Activated CD4-positive, alpha-beta T cell treated with anti-CD3 and anti-CD28 coated beads for 36 hours (primary cell): ENCODE results near the gene ME1. TPM values are rescaled to one million over a fixed set of nuclear protein-coding genes. Genes with fewer than 3 reads are reported as not detected.
A peak's percentile ranks its signal among the peaks of the same experiment; 100 is the strongest.

Source experiments
- ATAC-seq: fragments of 200-7000 bp; cut with Tn5 transposase; one replicate; pipeline ENCODE4 v1.10.0; 2021; ENCODE audit warnings: mild to moderate bottlenecking, moderate library complexity
- CTCF ChIA-PET: fragments of 350-600 bp; sonication (Branson Sonifier 250); formaldehyde crosslinking; loops from one replicate; lab custom pipeline; 2021; ENCODE audit warnings: antibody characterized with exemption; lab: Charles Lee
- POLR2A ChIA-PET: fragments of 350-600 bp; sonication (Branson Sonifier 250); formaldehyde crosslinking; loops from one replicate; lab custom pipeline; 2021; ENCODE audit warnings: antibody characterized with exemption, inconsistent platforms; lab: Charles Lee
- DNase-seq: peaks from one replicate; pipeline ENCODE4 v3.0.0-alpha.2; 2020
- H3K27ac Mint-ChIP-seq: one replicate; pipeline ENCODE4 v1.8.0; 2021; ENCODE audit warnings: mixed read lengths
- H3K27me3 Mint-ChIP-seq: one replicate; pipeline ENCODE4 v1.8.0; 2021; ENCODE audit warnings: mixed read lengths
- H3K36me3 Mint-ChIP-seq: one replicate; pipeline ENCODE4 v1.8.0; 2021; ENCODE audit warnings: low read depth, mixed read lengths
- H3K4me1 Mint-ChIP-seq: one replicate; pipeline ENCODE4 v1.8.0; 2021; ENCODE audit warnings: mixed read lengths
- H3K4me3 Mint-ChIP-seq: one replicate; pipeline ENCODE4 v1.8.0; 2021; ENCODE audit warnings: mild to moderate bottlenecking, moderate library complexity, mixed read lengths
- H3K9me3 Mint-ChIP-seq: one replicate; pipeline ENCODE4 v1.8.0; 2021; ENCODE audit warnings: low read depth, mixed read lengths
- intact Hi-C, 2 experiments: fragments of 100-400 bp; cut with DNase I in 1 of 2; cut with micrococcal nuclease in 1 of 2; formaldehyde crosslinking; loops; one replicate each; pipeline versions ENCODE4 v1.14.2 to v1.15.1; 2022 to 2024; cut with DNase I, micrococcal nuclease
- total RNA-seq, 2 experiments: library from RNA; stranded (reverse); gene quantifications; one replicate each; pipeline ENCODE4 v1.2.3, GENCODE V29; 2021

Gene ME1
- under 1 TPM; 0.05 TPM for total RNA-seq

DNA sequence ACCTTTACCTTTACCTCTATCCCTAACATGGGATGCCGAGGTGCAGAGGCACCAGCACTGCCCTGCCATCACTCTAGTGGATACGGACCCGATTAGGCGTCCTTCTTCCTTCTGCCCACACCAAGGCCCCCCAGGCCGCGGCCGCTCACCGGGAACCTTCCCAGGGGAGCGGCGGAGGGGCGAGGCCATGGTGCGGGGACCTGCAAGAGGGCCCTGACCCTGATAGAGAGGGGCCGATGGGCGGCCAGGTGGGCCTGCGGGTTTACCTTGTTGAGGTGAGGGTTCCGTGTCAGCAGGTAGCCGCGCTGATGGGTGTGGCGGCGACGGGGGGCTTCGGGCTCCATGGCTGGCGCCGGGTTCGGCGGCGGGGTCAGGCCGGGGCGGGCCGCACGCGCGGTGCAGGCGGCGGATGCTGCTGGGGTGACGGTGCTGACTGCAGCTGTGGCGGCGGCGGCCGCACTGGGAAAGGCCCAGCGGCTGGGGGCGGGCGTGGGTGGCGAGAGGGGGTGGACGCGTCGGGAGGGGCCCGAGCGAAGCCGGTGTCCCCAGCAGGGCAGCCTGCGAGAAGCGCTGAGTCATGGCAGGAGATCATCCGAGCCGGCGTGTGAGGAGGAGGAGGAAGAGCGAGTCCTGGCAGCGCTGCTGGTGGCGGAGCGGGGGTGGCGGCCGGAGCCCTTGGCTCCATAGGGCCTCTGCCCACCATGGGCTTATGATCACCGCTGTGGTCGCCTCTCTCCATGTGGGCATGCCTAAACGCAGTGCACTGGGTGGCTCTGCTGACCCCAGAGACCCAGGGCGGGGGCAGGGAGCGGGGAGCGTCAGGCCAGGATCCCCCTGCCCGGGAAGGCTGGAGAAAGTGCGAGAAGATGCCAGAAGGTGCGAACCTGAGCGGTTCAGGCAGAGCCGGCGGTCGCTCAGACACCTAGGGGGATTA, at the start of gene ME1:
TSS of gene ME1 (minus strand) at position 441 of the 934 bp plus-strand sequence. CDS start at position 344, 97 bp downstream.
- Mint-ChIP-seq H3K4me3 (no peak within 1 kb of the TSS), H3K27ac (no peak within 1 kb of the TSS)
- peak; percentile 66 for ATAC-seq

GRCh38 chr6:83480470-83480869, 49.6 kb upstream of the ME1 start:
- ChIA-PET CTCF (no interaction called here), POLR2A (no interaction called here)
- ATAC-seq = no peak
- Mint-ChIP-seq H3K27me3 (peaks cover 11% of the 10 kb centered on the region), H3K27ac (no peak overlapping the region), H3K36me3 (no peaks in the 10 kb centered on the region), H3K4me1 (no peaks in the 10 kb centered on the region), H3K4me3 (no peak overlapping the region), H3K9me3 (no peaks in the 10 kb centered on the region)
- intact Hi-C loops = no loop called here
- DNase-seq = no peak

More for the DNA sequence above, at the start of gene ME1:
- ChIA-PET CTCF (no interaction called here), POLR2A (no interaction called here)
- Mint-ChIP-seq H3K27me3 (peaks cover 25% of the 10 kb centered on the region), H3K36me3 (no peaks in the 10 kb centered on the region), H3K9me3 (no peaks in the 10 kb centered on the region), H3K4me1 (no peaks in the 10 kb centered on the region)
- intact Hi-C loops = no loop called here
- DNase-seq = peak; percentile 57

DNA sequence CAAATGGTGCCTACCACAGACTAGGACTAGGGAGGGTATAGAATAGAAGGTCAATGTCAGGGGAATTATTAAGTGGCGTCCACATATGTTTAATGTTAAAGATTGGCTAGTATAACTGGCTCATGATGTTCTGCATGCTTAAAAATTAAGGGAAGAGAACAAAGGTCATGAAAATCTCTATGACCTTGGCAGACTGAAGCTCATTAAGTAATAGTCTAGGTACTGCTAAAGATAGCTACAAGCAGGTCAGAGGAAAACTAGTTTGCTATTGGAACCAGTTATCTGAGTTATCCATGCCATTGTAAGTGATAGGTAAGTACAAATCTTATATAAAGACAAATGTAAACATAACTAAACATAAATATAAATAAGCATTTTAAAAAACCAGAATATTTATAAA, 48.5 kb upstream of the ME1 start:
- Mint-ChIP-seq H3K9me3 (no peaks in the 10 kb centered on the region), H3K36me3 (no peaks in the 10 kb centered on the region), H3K4me3 (no peak overlapping the region), H3K27ac (no peak overlapping the region), H3K4me1 (no peaks in the 10 kb centered on the region), H3K27me3 (peaks cover 9% of the 10 kb centered on the region)
- ATAC-seq = no peak
- no peak for DNase-seq
- intact Hi-C loops = no loop called here
- POLR2A ChIA-PET = no interaction called here
- CTCF ChIA-PET = interaction anchor here (0.5 kb wide), 1 partner anchor 800 kb away, joined by 3 read pairs; no protein-coding TSS in a partner anchor

DNA sequence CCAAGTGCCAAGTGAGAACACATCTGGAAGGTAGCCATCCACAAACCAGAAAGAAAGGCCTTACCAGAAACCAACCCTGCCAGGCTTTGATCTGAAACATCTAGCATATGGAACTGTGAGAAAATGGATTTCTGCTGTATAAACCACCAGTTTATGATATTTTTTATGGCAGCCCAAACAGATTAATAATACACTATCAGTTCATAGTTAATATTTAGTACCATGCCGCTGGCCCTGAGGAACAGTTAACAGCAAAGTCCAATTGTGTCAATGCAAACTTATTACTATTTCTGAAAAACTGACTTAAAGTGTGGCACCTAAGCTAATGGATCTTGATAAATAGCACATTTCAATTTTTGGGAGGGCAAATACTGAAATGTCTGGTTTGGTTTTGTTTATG, 46.1 kb upstream of the ME1 start:
- intact Hi-C loops = no loop called here
- DNase-seq = no peak
- CTCF ChIA-PET = no interaction called here
- H3K9me3 Mint-ChIP-seq = no peaks in the 10 kb centered on the region
- H3K4me1 Mint-ChIP-seq = no peaks in the 10 kb centered on the region
- no peak overlapping the region for H3K4me3 Mint-ChIP-seq
- POLR2A ChIA-PET = no interaction called here
- no peak for ATAC-seq
- peaks cover 18% of the 10 kb centered on the region for H3K27me3 Mint-ChIP-seq
- H3K36me3 Mint-ChIP-seq = no peaks in the 10 kb centered on the region
- H3K27ac Mint-ChIP-seq = no peak overlapping the region

DNA sequence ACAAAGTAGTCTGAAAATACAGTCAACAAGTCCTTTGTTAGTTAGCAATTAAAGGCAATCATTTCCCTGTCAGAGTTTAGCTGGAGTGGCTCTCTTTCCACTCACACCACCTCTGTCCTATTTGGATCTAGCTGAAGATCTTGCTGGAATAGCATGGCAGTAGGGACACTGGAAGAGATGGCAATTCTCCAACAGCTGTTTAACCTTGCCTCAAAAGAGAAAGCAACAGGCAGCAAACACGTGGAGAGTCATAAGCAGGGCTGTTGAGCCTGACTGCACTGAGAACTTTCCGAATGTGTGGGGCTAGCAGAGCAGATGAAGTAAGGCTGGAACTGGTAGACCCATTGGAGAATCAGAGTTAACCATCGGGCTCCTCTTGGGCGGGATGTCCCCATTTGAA, 43.5 kb upstream of the ME1 start:
- Mint-ChIP-seq H3K27ac (no peak overlapping the region), H3K9me3 (no peaks in the 10 kb centered on the region), H3K36me3 (no peaks in the 10 kb centered on the region), H3K27me3 (peaks cover 18% of the 10 kb centered on the region), H3K4me1 (no peaks in the 10 kb centered on the region), H3K4me3 (no peak overlapping the region)
- intact Hi-C loops = no loop called here
- ChIA-PET CTCF (no interaction called here), POLR2A (no interaction called here)
- ATAC-seq (no peak), DNase-seq (no peak)

DNA sequence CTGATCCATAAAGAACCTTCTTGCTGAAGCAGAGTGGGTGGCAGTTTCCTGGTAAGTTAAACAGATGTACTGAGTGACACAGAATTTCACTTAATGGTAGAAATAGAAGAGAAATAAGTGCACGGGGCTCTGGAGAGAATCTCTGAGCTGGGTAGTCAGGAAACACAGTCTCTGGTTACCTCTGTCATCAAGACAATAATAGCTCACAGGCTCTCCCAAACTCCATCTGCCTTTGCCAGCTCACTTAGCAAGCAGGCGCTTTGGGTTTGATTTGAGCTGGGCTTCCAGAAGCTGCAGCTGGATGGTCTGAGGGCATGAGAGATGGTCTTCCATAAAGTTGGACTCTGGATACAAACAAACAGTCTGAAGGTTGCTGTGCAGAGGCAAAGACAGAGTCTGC, 41.9 kb upstream of the ME1 start:
- Mint-ChIP-seq H3K27me3 (peaks cover 10% of the 10 kb centered on the region), H3K4me1 (no peaks in the 10 kb centered on the region), H3K27ac (no peak overlapping the region), H3K9me3 (no peaks in the 10 kb centered on the region), H3K4me3 (no peak overlapping the region), H3K36me3 (no peaks in the 10 kb centered on the region)
- intact Hi-C loops = no loop called here
- ChIA-PET CTCF (no interaction called here), POLR2A (no interaction called here)
- DNase-seq (no peak), ATAC-seq (no peak)

DNA sequence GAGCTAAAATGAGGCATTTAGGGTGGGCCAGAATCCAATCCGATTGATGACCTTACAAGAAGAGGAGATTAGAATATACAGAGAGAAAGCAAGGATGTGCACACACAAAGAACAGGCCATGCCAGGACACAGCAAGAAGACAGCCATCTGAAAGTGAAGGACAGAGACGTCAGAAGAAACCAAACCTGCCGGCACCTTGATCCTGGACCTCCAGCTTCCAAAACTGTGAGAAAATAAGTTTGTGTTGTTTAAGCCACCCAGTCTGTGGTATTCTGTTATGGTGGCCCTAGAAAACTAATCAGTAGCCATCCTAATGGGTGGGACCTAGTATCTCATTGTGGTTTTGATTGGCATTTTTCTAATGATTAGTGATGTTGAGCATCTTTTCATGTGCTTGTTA, 39.7 kb upstream of the ME1 start:
- Mint-ChIP-seq H3K4me3 (no peak overlapping the region), H3K27ac (no peak overlapping the region), H3K4me1 (no peaks in the 10 kb centered on the region), H3K36me3 (no peaks in the 10 kb centered on the region), H3K27me3 (peaks cover 10% of the 10 kb centered on the region), H3K9me3 (no peaks in the 10 kb centered on the region)
- ChIA-PET CTCF (interaction anchor here (0.7 to 1.3 kb wide), 2 partner anchors 33 to 44 kb away, joined by 3 to 5 read pairs; no protein-coding TSS in a partner anchor), POLR2A (no interaction called here)
- intact Hi-C loops = no loop called here
- DNase-seq (no peak), ATAC-seq (no peak)

DNA sequence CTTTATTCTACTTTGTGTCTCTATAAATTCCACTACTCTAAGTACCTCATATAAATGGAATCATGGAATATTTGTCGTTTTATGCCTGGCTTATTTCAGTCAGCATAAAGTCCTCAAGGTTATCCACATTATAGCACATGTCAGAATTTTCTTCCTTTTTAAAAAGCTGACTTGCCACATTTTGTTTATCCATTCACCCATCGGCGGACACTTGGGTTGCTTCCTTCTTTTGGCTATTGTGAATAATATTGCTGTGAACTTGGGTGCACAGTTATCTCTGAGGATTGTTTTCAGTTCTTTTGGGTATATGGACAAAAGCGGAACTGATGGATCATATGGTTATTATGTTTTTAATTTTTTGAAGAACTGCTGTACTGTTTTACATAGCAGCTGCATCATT, 39.1 kb upstream of the ME1 start:
- Mint-ChIP-seq H3K27ac (no peak overlapping the region), H3K36me3 (no peaks in the 10 kb centered on the region), H3K9me3 (no peaks in the 10 kb centered on the region), H3K4me3 (no peak overlapping the region), H3K27me3 (peaks cover 10% of the 10 kb centered on the region), H3K4me1 (no peaks in the 10 kb centered on the region)
- intact Hi-C loops = no loop called here
- ChIA-PET POLR2A (no interaction called here), CTCF (interaction anchor here (0.7 kb wide), 1 partner anchor 33 kb away, joined by 3 read pairs; no protein-coding TSS in a partner anchor)
- ATAC-seq (no peak), DNase-seq (no peak)

DNA sequence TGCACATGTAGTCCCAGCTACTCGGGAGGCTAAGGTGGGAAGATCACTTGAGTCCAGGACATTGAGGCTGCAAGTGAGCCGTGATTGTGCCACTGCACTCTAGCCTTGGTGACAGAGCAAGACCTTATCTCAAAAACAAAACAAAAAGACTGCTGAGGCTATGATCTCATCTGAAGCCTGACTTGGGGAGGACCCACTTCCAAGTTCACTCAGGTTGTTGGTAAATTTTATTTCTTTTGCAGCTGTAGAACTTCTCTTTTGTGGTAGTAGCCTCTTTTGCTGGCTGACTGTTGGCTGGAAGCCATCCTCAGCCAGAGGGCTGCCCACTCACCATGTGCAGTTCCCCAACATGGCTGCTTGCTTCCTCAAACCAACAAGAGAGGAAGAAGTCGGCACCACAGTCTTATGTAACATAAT, 36.8 kb upstream of the ME1 start:
- H3K27ac Mint-ChIP-seq = no peak overlapping the region
- peaks cover 7% of the 10 kb centered on the region for H3K27me3 Mint-ChIP-seq
- no peaks in the 10 kb centered on the region for H3K9me3 Mint-ChIP-seq
- H3K4me1 Mint-ChIP-seq = no peaks in the 10 kb centered on the region
- intact Hi-C loops = no loop called here
- ATAC-seq (no peak), DNase-seq (no peak)
- CTCF ChIA-PET = no interaction called here
- H3K4me3 Mint-ChIP-seq = no peak overlapping the region
- POLR2A ChIA-PET = no interaction called here
- no peaks in the 10 kb centered on the region for H3K36me3 Mint-ChIP-seq

GRCh38 chr6:83466328-83466727, 35.5 kb upstream of the ME1 start:
- ATAC-seq (no peak), DNase-seq (no peak)
- POLR2A ChIA-PET = no interaction called here
- Mint-ChIP-seq H3K36me3 (no peaks in the 10 kb centered on the region), H3K27ac (no peak overlapping the region), H3K4me1 (no peaks in the 10 kb centered on the region), H3K9me3 (no peaks in the 10 kb centered on the region), H3K27me3 (no peaks in the 10 kb centered on the region), H3K4me3 (no peak overlapping the region)
- intact Hi-C loops = no loop called here
- CTCF ChIA-PET = no interaction called here

GRCh38 chr6:83464381-83465140, 33.7 kb upstream of the ME1 start:
- intact Hi-C loops = no loop called here
- Mint-ChIP-seq H3K4me3 (no peak overlapping the region), H3K27me3 (no peaks in the 10 kb centered on the region), H3K4me1 (no peaks in the 10 kb centered on the region), H3K9me3 (no peaks in the 10 kb centered on the region), H3K36me3 (no peaks in the 10 kb centered on the region), H3K27ac (no peak overlapping the region)
- ATAC-seq (no peak), DNase-seq (no peak)
- POLR2A ChIA-PET = no interaction called here
- CTCF ChIA-PET = no interaction called here

- Mint-ChIP-seq H3K4me1 (no peaks in the 10 kb centered on the region), H3K27me3 (no peaks in the 10 kb centered on the region), H3K9me3 (no peaks in the 10 kb centered on the region), H3K36me3 (no peaks in the 10 kb centered on the region), H3K27ac (no peak overlapping the region), H3K4me3 (no peak overlapping the region)
- intact Hi-C loops = no loop called here
- ATAC-seq (no peak), DNase-seq (no peak)
- POLR2A ChIA-PET = no interaction called here
- CTCF ChIA-PET = no interaction called here
Measured at GRCh38 chr6:83463886-83464285, 33.0 kb upstream of the ME1 start.
